Measurements from ENCODE around the gene INO80.

- TF ChIP-seq CTCF (IDR thresholded peaks at IDR 0.05) (no peak), POLR2AphosphoS5 (IDR thresholded peaks at IDR 0.05; ENCODE audit: insufficient read depth in 1 of 2, low read depth in 1 of 2) (no peak)
Observed at GRCh38 chr15:41048397-41048796, 67.7 kb downstream of the INO80 start.

Measured in vagina (tissue), 2 donors.